Neutrophil (primary cell): Measurements from ENCODE around the gene RNU6-8.

Source experiments
- H3K27ac ChIP-seq: fragments of 200-600 bp; sonication (generic); 2 replicates; pipeline ENCODE4 v1.5.1; 2016; ENCODE audit warnings: mild to moderate bottlenecking, moderate library complexity
- H3K27me3 ChIP-seq: fragments of 200-600 bp; sonication (generic); 2 replicates; pipeline ENCODE4 v1.6.0; 2016; ENCODE audit warnings: mild to moderate bottlenecking
- H3K36me3 ChIP-seq: fragments of 200-600 bp; sonication (generic); 2 replicates; pipeline ENCODE4 v1.5.1; 2017
- H3K4me1 ChIP-seq, 2 experiments: fragments of 200-600 bp in 1 of 2; sonication (generic) in 1 of 2; 1 replicate in 1 of 2; 2 replicates in 1 of 2; pipeline versions ENCODE4 v1.5.1 to v1.6.1; 2013 to 2016; ENCODE audit warnings: low read depth in 1 of 2, low read length in 1 of 2, mild to moderate bottlenecking in 1 of 2, moderate library complexity in 1 of 2; ENCODE audit not compliant: control insufficient read depth in 1 of 2, insufficient read depth in 1 of 2
- H3K4me3 ChIP-seq, 2 experiments: fragments of 200-600 bp in 1 of 2; sonication (generic) in 1 of 2; 1 replicate in 1 of 2; 2 replicates in 1 of 2; pipeline ENCODE4 v1.5.1; 2013 to 2016; ENCODE audit warnings: low read depth in 1 of 2, low read length in 1 of 2, mild to moderate bottlenecking in 1 of 2, moderate library complexity in 1 of 2
- H3K9me3 ChIP-seq: fragments of 200-600 bp; sonication (generic); 2 replicates; pipeline ENCODE4 v1.5.1; 2016
- TF ChIP-seq, protein P1 (sequence below): fragments of 200-600 bp; sonication (generic); IDR thresholded peaks from 2 replicates; pipeline ENCODE4 v1.5.1; 2016; ENCODE audit warnings: antibody characterized with exemption

Gene RNU6-8

DNA sequence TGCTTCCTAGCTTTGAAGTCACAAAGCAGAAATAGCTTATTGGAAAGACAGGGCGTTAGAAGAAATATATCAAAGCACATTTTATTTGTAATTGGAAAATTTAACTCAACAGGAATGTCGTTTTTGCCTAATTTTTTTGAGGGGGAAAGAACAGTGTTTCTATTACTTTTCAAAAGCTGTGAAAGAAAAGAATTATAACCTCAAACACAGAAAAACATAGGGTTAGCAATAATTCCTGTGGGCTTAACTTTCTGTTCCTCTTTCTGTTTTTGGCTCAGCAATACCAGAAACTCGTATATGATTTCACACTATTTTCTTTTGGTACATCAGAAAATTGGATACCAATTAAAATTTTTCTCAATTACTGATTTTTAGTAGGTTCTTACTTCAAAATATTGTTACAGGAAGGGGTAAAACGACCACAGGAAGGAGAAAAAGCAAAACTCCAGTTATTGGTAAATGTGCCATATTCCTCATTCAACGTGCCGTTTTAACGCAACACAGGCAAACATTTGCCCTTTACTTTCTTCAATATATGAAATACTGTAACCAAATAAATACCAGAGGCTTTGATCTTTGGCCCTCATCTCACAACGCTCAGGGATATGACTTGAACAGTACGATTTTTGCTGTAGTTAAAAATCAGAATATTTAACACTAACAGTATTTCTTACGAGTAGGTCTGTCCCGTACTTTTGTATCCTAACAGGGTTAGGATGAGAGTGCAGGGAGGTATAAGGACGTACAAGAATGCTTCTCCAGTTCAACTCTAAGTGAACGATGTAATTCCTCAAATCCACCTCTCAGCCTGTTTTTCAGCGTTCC is 2.5 kb downstream of the RNU6-8 start:
- H3K4me3 ChIP-seq, result peak overlapping the region; percentile 62 to 74
- H3K27me3 ChIP-seq, result peaks cover 53% of the 10 kb centered on the region
- H3K36me3 ChIP-seq, result no peaks in the 10 kb centered on the region
- H3K27ac ChIP-seq, result no peak overlapping the region
- no peaks in the 10 kb centered on the region for H3K9me3 ChIP-seq
- H3K4me1 ChIP-seq, result peaks cover 35 to 39% of the 10 kb centered on the region in 2 experiments
- TF ChIP-seq, protein P1, sequence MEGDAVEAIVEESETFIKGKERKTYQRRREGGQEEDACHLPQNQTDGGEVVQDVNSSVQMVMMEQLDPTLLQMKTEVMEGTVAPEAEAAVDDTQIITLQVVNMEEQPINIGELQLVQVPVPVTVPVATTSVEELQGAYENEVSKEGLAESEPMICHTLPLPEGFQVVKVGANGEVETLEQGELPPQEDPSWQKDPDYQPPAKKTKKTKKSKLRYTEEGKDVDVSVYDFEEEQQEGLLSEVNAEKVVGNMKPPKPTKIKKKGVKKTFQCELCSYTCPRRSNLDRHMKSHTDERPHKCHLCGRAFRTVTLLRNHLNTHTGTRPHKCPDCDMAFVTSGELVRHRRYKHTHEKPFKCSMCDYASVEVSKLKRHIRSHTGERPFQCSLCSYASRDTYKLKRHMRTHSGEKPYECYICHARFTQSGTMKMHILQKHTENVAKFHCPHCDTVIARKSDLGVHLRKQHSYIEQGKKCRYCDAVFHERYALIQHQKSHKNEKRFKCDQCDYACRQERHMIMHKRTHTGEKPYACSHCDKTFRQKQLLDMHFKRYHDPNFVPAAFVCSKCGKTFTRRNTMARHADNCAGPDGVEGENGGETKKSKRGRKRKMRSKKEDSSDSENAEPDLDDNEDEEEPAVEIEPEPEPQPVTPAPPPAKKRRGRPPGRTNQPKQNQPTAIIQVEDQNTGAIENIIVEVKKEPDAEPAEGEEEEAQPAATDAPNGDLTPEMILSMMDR, result no peak

DNA sequence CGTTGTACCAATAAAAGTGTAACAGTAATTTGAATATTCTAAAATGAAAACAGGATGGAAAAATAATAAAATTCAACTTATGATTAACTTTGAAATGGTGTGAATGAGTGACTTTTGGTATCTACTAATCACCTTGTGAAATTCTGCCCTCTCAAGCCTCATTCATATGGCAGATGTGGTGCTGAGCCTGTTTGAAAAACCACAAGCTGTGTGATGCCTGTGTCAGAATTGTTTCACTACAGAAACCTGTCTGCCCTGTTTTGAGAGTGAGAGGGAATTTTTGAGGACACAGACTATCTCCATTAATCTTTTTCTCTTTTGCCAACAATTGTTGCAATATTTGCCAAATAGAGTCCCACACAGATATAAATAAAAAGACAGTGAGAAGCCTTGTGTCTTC is 5.2 kb downstream of the RNU6-8 start:
- no peaks in the 10 kb centered on the region for H3K36me3 ChIP-seq
- peaks cover 41% of the 10 kb centered on the region for H3K27me3 ChIP-seq
- TF ChIP-seq, protein P1, result no peak
- H3K27ac ChIP-seq, result no peak overlapping the region
- no peaks in the 10 kb centered on the region for H3K9me3 ChIP-seq
- H3K4me3 ChIP-seq, result no peak overlapping the region
- peaks cover 24 to 25% of the 10 kb centered on the region in 2 experiments for H3K4me1 ChIP-seq

DNA sequence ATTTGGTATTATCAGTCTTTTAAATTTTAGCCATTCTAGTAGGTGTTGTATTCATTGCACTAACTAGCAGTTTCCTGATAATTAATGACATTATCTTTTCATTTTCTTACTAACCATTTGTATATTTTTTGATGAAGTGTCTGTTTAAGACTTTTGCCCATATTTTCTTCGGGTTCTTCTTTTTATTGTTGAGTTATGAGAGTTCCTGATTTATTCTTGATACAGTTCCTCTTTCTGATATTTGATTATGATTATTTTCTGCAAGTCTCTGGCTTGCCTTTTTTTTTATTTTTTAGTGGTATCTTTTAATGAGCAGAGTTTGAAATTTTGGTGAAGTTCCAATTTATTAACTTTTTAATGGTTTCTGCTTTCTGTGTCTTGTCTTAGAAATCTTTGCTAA is 7.4 kb downstream of the RNU6-8 start:
- peaks cover 25% of the 10 kb centered on the region for H3K27me3 ChIP-seq
- peaks cover 2 to 3% of the 10 kb centered on the region in 2 experiments for H3K4me1 ChIP-seq
- TF ChIP-seq, protein P1, result no peak
- H3K4me3 ChIP-seq, result no peak overlapping the region
- H3K36me3 ChIP-seq, result no peaks in the 10 kb centered on the region
- H3K9me3 ChIP-seq, result no peaks in the 10 kb centered on the region
- no peak overlapping the region for H3K27ac ChIP-seq

DNA sequence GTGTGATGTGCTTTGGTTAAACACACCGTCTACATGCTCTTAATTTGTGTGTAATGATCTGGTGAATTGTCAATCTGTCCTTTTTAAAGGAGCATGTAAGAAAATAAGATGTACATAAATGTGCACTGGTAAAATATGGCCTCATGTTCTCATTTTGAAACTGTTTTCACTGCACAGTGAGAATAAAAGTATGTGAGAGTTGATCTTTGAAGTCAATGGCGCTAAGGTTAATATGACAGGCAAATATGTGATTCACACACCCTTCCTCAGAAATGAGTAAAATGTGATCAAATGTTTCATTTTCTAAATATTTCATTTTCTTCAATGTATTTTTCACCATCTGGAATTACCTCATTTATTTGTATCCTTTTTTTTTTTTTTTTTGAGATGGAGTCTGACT is 9.5 kb downstream of the RNU6-8 start:
- Histone ChIP-seq H3K36me3 (no peaks in the 10 kb centered on the region), H3K27ac (no peak overlapping the region), H3K4me1 (no peaks in the 10 kb centered on the region), H3K4me3 (no peak overlapping the region), H3K27me3 (peaks cover 25% of the 10 kb centered on the region), H3K9me3 (no peaks in the 10 kb centered on the region)
- TF ChIP-seq, protein P1, result no peak

DNA sequence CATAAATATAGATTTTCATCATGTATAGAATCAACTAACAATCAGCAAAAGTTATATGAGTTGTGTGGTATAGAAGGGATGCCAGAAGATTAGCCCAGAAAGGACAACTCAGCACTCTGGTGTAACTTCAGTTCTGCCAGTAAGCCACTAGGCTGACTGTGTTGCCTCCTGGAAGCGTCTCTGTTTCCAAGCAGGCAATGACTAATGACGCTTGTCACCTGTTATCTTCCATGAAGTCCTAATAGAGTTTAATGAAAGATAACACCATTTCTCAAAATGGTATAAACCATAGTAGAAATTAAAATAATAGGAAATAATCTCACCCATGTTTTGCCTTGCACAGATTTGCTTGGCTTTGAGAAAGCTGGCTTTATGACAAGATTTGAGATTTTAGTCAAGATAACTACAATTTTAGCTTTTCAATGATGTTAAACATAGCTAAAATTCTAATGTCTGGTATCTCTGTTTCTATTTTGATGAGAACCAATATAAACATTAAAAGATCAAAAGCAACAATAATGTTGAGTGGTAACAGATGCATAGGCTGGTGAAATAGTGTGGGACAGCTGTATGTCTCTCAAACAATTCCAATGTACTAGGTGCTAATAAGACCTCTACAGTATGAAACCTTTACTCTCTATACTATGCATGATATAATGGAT is 10.2 kb downstream of the RNU6-8 start:
- Histone ChIP-seq H3K9me3 (no peaks in the 10 kb centered on the region), H3K27ac (no peak overlapping the region), H3K4me3 (no peak overlapping the region), H3K36me3 (no peaks in the 10 kb centered on the region), H3K4me1 (no peaks in the 10 kb centered on the region), H3K27me3 (peaks cover 25% of the 10 kb centered on the region)
- TF ChIP-seq, protein P1, result no peak
